H1 (cell line): Measurements from ENCODE around the gene KLHL40. TPM values are rescaled to one million over a fixed set of nuclear protein-coding genes. Genes with fewer than 3 reads are reported as not detected.

Source experiments
- CTCF ChIA-PET: fragments of 300-600 bp; sonication (Branson Sonifier 250); formaldehyde crosslinking; loops from one replicate; lab custom pipeline; 2021; ENCODE audit not compliant: partially characterized antibody; lab: Charles Lee
- POLR2A ChIA-PET: fragments of 300-600 bp; sonication (Branson Sonifier 250); formaldehyde crosslinking; loops from one replicate; lab custom pipeline; 2021; ENCODE audit warnings: inconsistent platforms; ENCODE audit not compliant: partially characterized antibody; lab: Charles Lee
- DNase-seq, 2 experiments: peaks; one replicate each; pipeline versions ENCODE4 v3.0.0 to v3.0.0-alpha.2; 2010 to 2022; ENCODE audit warnings: low spot score in 2 of 2, low read depth in 1 of 2, mixed read lengths in 1 of 2
- FAIRE-seq: peaks from 2 replicates; lab custom pipeline; 2011; peaks lifted over from hg19 to GRCh38; lab: Jason Lieb, UNC
- H2AFZ ChIP-seq: 2 replicates; pipeline ENCODE4 v1.8.1; 2012; ENCODE audit warnings: low read length, inconsistent platforms
- H2AK5ac ChIP-seq: 2 replicates; pipeline ENCODE4 v1.6.1; 2013; ENCODE audit warnings: low read depth, low read length
- H2BK120ac ChIP-seq: replicated peaks from 2 replicates; pipeline ENCODE3; 2013; ENCODE audit warnings: low read depth, low read length, inconsistent platforms
- H2BK12ac ChIP-seq: 2 replicates; pipeline ENCODE4 v1.6.1; 2013; ENCODE audit warnings: low read depth, low read length
- H2BK15ac ChIP-seq: 2 replicates; pipeline ENCODE4 v1.6.1; 2013; ENCODE audit warnings: low read length
- H2BK20ac ChIP-seq: 2 replicates; pipeline ENCODE4 v1.6.1; 2013; ENCODE audit warnings: low read length
- H2BK5ac ChIP-seq: 2 replicates; pipeline ENCODE4 v1.6.1; 2013; ENCODE audit warnings: low read depth, low read length
- H3K14ac ChIP-seq: 2 replicates; pipeline ENCODE4 v1.6.1; 2013; ENCODE audit warnings: inconsistent platforms; ENCODE audit not compliant: insufficient read length
- H3K18ac ChIP-seq: 2 replicates; pipeline ENCODE4 v1.6.1; 2013; ENCODE audit warnings: low read length; ENCODE audit errors: extremely low read depth
- H3K23ac ChIP-seq: 2 replicates; pipeline ENCODE4 v1.6.1; 2013; ENCODE audit warnings: inconsistent platforms; ENCODE audit not compliant: insufficient read length
- H3K23me2 ChIP-seq: 2 replicates; pipeline ENCODE4 v1.6.1; 2013; ENCODE audit warnings: low read depth, low read length
- H3K27ac ChIP-seq: 2 replicates; pipeline ENCODE4 v1.6.1; 2011; ENCODE audit warnings: low read depth, low read length, inconsistent platforms
- H3K27me3 ChIP-seq, 4 experiments: replicated peaks in 1 of 4; 1 replicate in 1 of 4; 2 replicates in 3 of 4; pipeline versions ENCODE4 v1.6.1 to v1.8.1; 2011 to 2013; ENCODE audit warnings: low read length in 3 of 4, mild to moderate bottlenecking in 3 of 4, inconsistent platforms in 2 of 4, mixed read lengths in 2 of 4, moderate library complexity in 1 of 4; ENCODE audit not compliant: control insufficient read depth in 3 of 4, insufficient read depth in 3 of 4; ENCODE audit errors: extremely low read depth in 1 of 4
- H3K36me3 ChIP-seq, 4 experiments: 2 replicates each; pipeline versions ENCODE4 v1.6.1 to v1.8.1; 2011 to 2013; ENCODE audit warnings: mild to moderate bottlenecking in 4 of 4, low read length in 3 of 4, moderate library complexity in 2 of 4, control low read depth in 1 of 4, inconsistent platforms in 1 of 4; ENCODE audit not compliant: insufficient read depth in 4 of 4, control insufficient read depth in 2 of 4
- H3K4ac ChIP-seq: replicated peaks from 2 replicates; pipeline ENCODE3; 2013; ENCODE audit warnings: low read length, low read depth, mixed read lengths, inconsistent platforms; ENCODE audit not compliant: insufficient read length
- H3K4me1 ChIP-seq, 4 experiments: replicated peaks in 1 of 4; 1 replicate in 1 of 4; 2 replicates in 3 of 4; pipeline versions ENCODE4 v1.6.1 to v1.8.1; 2011 to 2013; ENCODE audit warnings: low read length in 3 of 4, inconsistent platforms in 2 of 4, mixed read lengths in 1 of 4; ENCODE audit not compliant: insufficient read depth in 4 of 4, control insufficient read depth in 3 of 4
- H3K4me2 ChIP-seq, 2 experiments: 2 replicates each; pipeline versions ENCODE4 v1.6.1 to v1.8.1; 2011 to 2013; ENCODE audit warnings: low read depth in 2 of 2, low read length in 2 of 2, control low read depth in 1 of 2, inconsistent platforms in 1 of 2, mild to moderate bottlenecking in 1 of 2; ENCODE audit not compliant: insufficient read depth in 1 of 2
- H3K4me3 ChIP-seq, 4 experiments: fragments of 200-600, 300-600 bp in 1 of 4; sonication (generic), shearing (Covaris generic), sonication (Bioruptor Twin) in 1 of 4; 2 replicates each; pipeline versions ENCODE4 v1.5.1 to v1.8.1; 2011 to 2016; ENCODE audit warnings: low read length in 4 of 4, low read depth in 3 of 4, control low read depth in 2 of 4, inconsistent platforms in 2 of 4, mild to moderate bottlenecking in 2 of 4, mixed read lengths in 1 of 4, moderate library complexity in 1 of 4; ENCODE audit not compliant: insufficient read depth in 2 of 4; ENCODE audit errors: extremely low read depth in 1 of 4
- H3K56ac ChIP-seq: replicated peaks from 2 replicates; pipeline ENCODE3; 2013; ENCODE audit warnings: low read depth, mild to moderate bottlenecking, mixed read lengths, low read length, inconsistent platforms; ENCODE audit not compliant: insufficient read length
- H3K79me1 ChIP-seq: 2 replicates; pipeline ENCODE4 v1.6.1; 2013; ENCODE audit warnings: low read depth, low read length, control low read depth
- H3K79me2 ChIP-seq, 2 experiments: 2 replicates each; pipeline versions ENCODE4 v1.6.1 to v1.8.1; 2012 to 2013; ENCODE audit warnings: low read length in 2 of 2, mild to moderate bottlenecking in 2 of 2, inconsistent platforms in 1 of 2; ENCODE audit not compliant: insufficient read depth in 2 of 2, control insufficient read depth in 1 of 2
- H3K9ac ChIP-seq, 4 experiments: replicated peaks in 1 of 4; 1 replicate in 1 of 4; 2 replicates in 3 of 4; pipeline versions ENCODE4 v1.6.1 to v1.8.1; 2011 to 2013; ENCODE audit warnings: low read depth in 3 of 4, low read length in 3 of 4, control low read depth in 2 of 4, mild to moderate bottlenecking in 2 of 4, moderate library complexity in 2 of 4, inconsistent platforms in 1 of 4; ENCODE audit errors: extremely low read depth in 1 of 4
- H3K9me3 ChIP-seq, 2 experiments: 2 replicates each; pipeline versions ENCODE4 v1.6.1 to v1.8.1; 2012 to 2013; ENCODE audit warnings: mild to moderate bottlenecking in 2 of 2, moderate library complexity in 2 of 2, control low read depth in 1 of 2, inconsistent platforms in 1 of 2, low read depth in 1 of 2, low read length in 1 of 2, mixed read lengths in 1 of 2; ENCODE audit not compliant: insufficient read depth in 2 of 2
- H4K20me1 ChIP-seq, 2 experiments: replicated peaks in 1 of 2; 2 replicates each; pipeline versions ENCODE3 to v1.8.1; 2011 to 2013; ENCODE audit warnings: inconsistent platforms in 2 of 2, low read length in 2 of 2, mild to moderate bottlenecking in 1 of 2; ENCODE audit not compliant: insufficient read depth in 2 of 2, control insufficient read depth in 1 of 2
- H4K5ac ChIP-seq: 2 replicates; pipeline ENCODE4 v1.6.1; 2013; ENCODE audit warnings: low read length, low read depth, mixed read lengths, inconsistent platforms; ENCODE audit not compliant: insufficient read length
- H4K8ac ChIP-seq: 2 replicates; pipeline ENCODE4 v1.8.0; 2013; ENCODE audit warnings: mild to moderate bottlenecking, moderate library complexity, low read length, inconsistent platforms; ENCODE audit not compliant: insufficient read depth; ENCODE audit errors: extremely low read depth
- H4K91ac ChIP-seq: replicated peaks from 2 replicates; pipeline ENCODE3; 2013; ENCODE audit warnings: low read length, mixed read lengths, inconsistent platforms; ENCODE audit not compliant: insufficient read length
- ATF3 ChIP-seq: IDR thresholded peaks from 2 replicates; pipeline ENCODE4 v1.6.1; 2011; ENCODE audit warnings: low read depth, mild to moderate bottlenecking, low read length; ENCODE audit not compliant: insufficient read depth
- CBX5 ChIP-seq: fragments of 300-800, 300-1000 bp; sonication (generic); IDR thresholded peaks from 2 replicates; pipeline ENCODE4 v1.7.1; 2016; ENCODE audit warnings: antibody characterized with exemption, low read length, low read depth
- CBX8 ChIP-seq: fragments of 300-800, 300-1000 bp; sonication (generic); IDR thresholded peaks from 2 replicates; pipeline ENCODE4 v1.7.1; 2016; ENCODE audit warnings: low read depth, low read length, borderline replicate concordance
- CHD2 ChIP-seq: IDR thresholded peaks from 2 replicates; pipeline ENCODE4 v1.6.1; 2012; ENCODE audit warnings: low read length, improper control_type of control experiment
- HDAC6 ChIP-seq: IDR thresholded peaks from one replicate; pipeline ENCODE4 v1.7.1; 2012; ENCODE audit warnings: low read depth, mild to moderate bottlenecking, inconsistent platforms, low read length, moderate library complexity
- JUND ChIP-seq: IDR thresholded peaks from 2 replicates; pipeline ENCODE4 v1.6.1; 2011; ENCODE audit warnings: mild to moderate bottlenecking, improper control_type of control experiment, low read length
- SAP30 ChIP-seq: fragments of 300-600 bp; sonication (generic); IDR thresholded peaks from 2 replicates; pipeline ENCODE4 v1.7.1; 2012; ENCODE audit warnings: low read length, moderate library complexity, mild to moderate bottlenecking, inconsistent platforms; ENCODE audit not compliant: insufficient read depth, insufficient replicate concordance
- SP2 ChIP-seq: IDR thresholded peaks from 2 replicates; pipeline ENCODE4 v1.6.1; 2012; ENCODE audit warnings: mild to moderate bottlenecking, low read length, inconsistent platforms
- TCF12 ChIP-seq: IDR thresholded peaks from 2 replicates; pipeline ENCODE4 v1.6.1; 2011; ENCODE audit warnings: low read depth, mild to moderate bottlenecking, low read length
- TEAD4 ChIP-seq: IDR thresholded peaks from 2 replicates; pipeline ENCODE4 v1.6.1; 2012; ENCODE audit warnings: low read depth, low read length, inconsistent platforms, mixed read lengths
- USF2 ChIP-seq: IDR thresholded peaks from 2 replicates; pipeline ENCODE4 v1.6.1; 2011; ENCODE audit warnings: low read length, improper control_type of control experiment
- WGBS, 2 experiments: shearing (Covaris generic) in 1 of 2; methylation state at CpG; one replicate each; pipeline versions ENCODE4 v1.1.6 to v1.1.7; 2013 to 2015; ENCODE audit warnings: low lambda C conversion rate in 2 of 2, mixed read lengths in 2 of 2, inconsistent platforms in 1 of 2, low coverage in 1 of 2, missing lambda C conversion rate in 1 of 2; ENCODE audit not compliant: insufficient replicate concordance in 2 of 2, insufficient coverage in 1 of 2, insufficient read length in 1 of 2; ENCODE audit errors: extremely low coverage in 1 of 2, missing lambda C conversion rate in 1 of 2; 5-methylcytosine and 5-hydroxymethylcytosine counted together
- polyA plus RNA-seq, 7 experiments: library from polyadenylated mRNA; depleted of rRNA in 3 of 7; stranded (reverse) in 5 of 7; unstranded in 2 of 7; fragments of >200 nt in 5 of 7; fragments of 200-250 nt in 2 of 7; gene quantifications; 1 replicate in 5 of 7; 2 replicates in 1 of 7; 4 replicates in 1 of 7; pipeline versions ENCODE4 v1.2.1 to v1.2.3, GENCODE V29; 2011 to 2013; ENCODE audit warnings: missing spikeins in 2 of 7, mixed read lengths in 2 of 7
- total RNA-seq: library from RNA; stranded (reverse); fragmentation: NEBNext Ultra II Directional; extraction: Animal tissue kit (Norgen Biotek cat#: 25700); gene quantifications from 2 replicates; pipeline ENCODE4 v1.2.1, GENCODE V29; 2021

KLHL40 gene
- total and polyA plus RNA-seq, 2 of the 8 experiments (the other 6 are each of a cell fraction or from before 2014, with no cell fraction given), result 0.02 TPM; not detected in 1

GRCh38 chr3:42729404-42730145, 44.2 kb downstream of the KLHL40 start:
- no peak overlapping the region for H4K5ac ChIP-seq
- no peak overlapping the region for H2BK20ac ChIP-seq
- H3K4me1 ChIP-seq, result peaks cover 0 to 21% (median 13%) of the 10 kb centered on the region in 4 experiments; a peak in 5 of 7 replicates
- H3K4ac ChIP-seq, result no peak overlapping the region
- WGBS, 2 experiments, result 94% methylated on average over 5 of the region's 6 CpGs; no CpG with 5 or more reads in 1 of the 2 experiments
- H3K18ac ChIP-seq, result no peak overlapping the region
- no peak overlapping the region for H2AK5ac ChIP-seq
- ChIA-PET POLR2A (interaction anchor here (1.2 kb wide), 1 partner anchor 129 kb away, joined by 3 read pairs; the partner anchor contains the start of gene NKTR), CTCF (interaction anchor here (0.6 to 4.0 kb wide), 4 partner anchors 10 to 591 kb away, joined by 3 to 18 read pairs (median 4); no protein-coding TSS in a partner anchor)
- no peaks in the 10 kb centered on the region for H3K27me3 ChIP-seq
- peak overlapping the region; percentile 38; the same call in 1 of the 2 replicates for H4K8ac ChIP-seq
- H3K23ac ChIP-seq, result no peak overlapping the region
- H2BK15ac ChIP-seq, result no peak overlapping the region
- H4K91ac ChIP-seq, result no peak overlapping the region
- no peak overlapping the region for H2BK120ac ChIP-seq
- no peak overlapping the region for H2BK5ac ChIP-seq
- H3K56ac ChIP-seq, result no peak overlapping the region
- H3K9me3 ChIP-seq, result no peaks in the 10 kb centered on the region
- no peaks in the 10 kb centered on the region for H3K23me2 ChIP-seq
- no peak overlapping the region for H3K27ac ChIP-seq
- H3K79me2 ChIP-seq, result no peaks in the 10 kb centered on the region
- H3K79me1 ChIP-seq, result no peaks in the 10 kb centered on the region
- no peak overlapping the region for H3K9ac ChIP-seq
- no peak overlapping the region for H2BK12ac ChIP-seq
- no peak overlapping the region for H2AFZ ChIP-seq
- H3K14ac ChIP-seq, result no peak overlapping the region
- H4K20me1 ChIP-seq, result no peaks in the 10 kb centered on the region
- H3K36me3 ChIP-seq, result no peaks in the 10 kb centered on the region
- H3K4me2 ChIP-seq, result no peak overlapping the region
- peak in 1 of 2 experiments; percentile 30 for DNase-seq
- FAIRE-seq, result no peak
- H3K4me3 ChIP-seq, result no peak overlapping the region
- TF ChIP-seq ATF3, result no peak
- no peak for TF ChIP-seq USF2
- TF ChIP-seq CBX5, result no peak
- TF ChIP-seq SAP30, result no peak
- TF ChIP-seq TCF12, result no peak
- TF ChIP-seq CBX8, result no peak
- TF ChIP-seq SP2, result no peak
- TF ChIP-seq TEAD4, result no peak
- no peak for TF ChIP-seq HDAC6
- TF ChIP-seq JUND, result no peak
- no peak for TF ChIP-seq CHD2
